Nephron progenitor cell (in vitro differentiated cells): ENCODE measurements around the gene MACROD2.

Experiments
- DNase-seq: peaks from one replicate; pipeline ENCODE4 v3.0.0; 2021
- H3K27ac Mint-ChIP-seq: 2 replicates; pipeline ENCODE4 v1.8.0; 2021; ENCODE audit warnings: mild to moderate bottlenecking, moderate library complexity, mixed read lengths
- H3K27me3 Mint-ChIP-seq: 2 replicates; pipeline ENCODE4 v1.8.0; 2021; ENCODE audit warnings: mild to moderate bottlenecking, low read depth, mixed read lengths; ENCODE audit not compliant: poor library complexity
- H3K36me3 Mint-ChIP-seq: 2 replicates; pipeline ENCODE4 v1.8.0; 2021; ENCODE audit warnings: low read depth, mixed read lengths
- H3K4me1 Mint-ChIP-seq: 2 replicates; pipeline ENCODE4 v1.8.0; 2021; ENCODE audit warnings: mixed read lengths
- H3K4me3 Mint-ChIP-seq: 2 replicates; pipeline ENCODE4 v1.8.0; 2021; ENCODE audit warnings: mild to moderate bottlenecking, moderate library complexity, mixed read lengths
- H3K9me3 Mint-ChIP-seq: 2 replicates; pipeline ENCODE4 v1.8.0; 2021; ENCODE audit warnings: mild to moderate bottlenecking, moderate library complexity, mixed read lengths
- CTCF ChIP-seq: fragments of 200-600 bp; sonication (generic); IDR thresholded peaks from 2 replicates; pipeline ENCODE4 v1.5.0; 2021; ENCODE audit warnings: antibody characterized with exemption

MACROD2 gene

GRCh38 chr20:14568225-14568624 is 572.9 kb downstream of the MACROD2 start:
- no peaks in the 10 kb centered on the region for H3K4me1 Mint-ChIP-seq
- no peak overlapping the region for H3K27ac Mint-ChIP-seq
- no peak overlapping the region for H3K4me3 Mint-ChIP-seq
- TF ChIP-seq CTCF, result no peak
- H3K36me3 Mint-ChIP-seq, result no peaks in the 10 kb centered on the region
- H3K27me3 Mint-ChIP-seq, result peaks cover 3% of the 10 kb centered on the region
- DNase-seq, result no peak
- H3K9me3 Mint-ChIP-seq, result peaks cover 11% of the 10 kb centered on the region

- Mint-ChIP-seq H3K4me3 (no peak overlapping the region), H3K36me3 (no peaks in the 10 kb centered on the region), H3K9me3 (peaks cover 11% of the 10 kb centered on the region), H3K4me1 (no peaks in the 10 kb centered on the region), H3K27ac (no peak overlapping the region), H3K27me3 (peaks cover 3% of the 10 kb centered on the region)
- no peak for DNase-seq
- TF ChIP-seq CTCF, result no peak
Observed at GRCh38 chr20:14568701-14569100, 573.4 kb downstream of the MACROD2 start.

GRCh38 chr20:14569641-14570040 is 574.3 kb downstream of the MACROD2 start:
- Mint-ChIP-seq H3K4me3 (no peak overlapping the region), H3K27me3 (no peaks in the 10 kb centered on the region), H3K27ac (no peak overlapping the region), H3K9me3 (peaks cover 11% of the 10 kb centered on the region), H3K4me1 (no peaks in the 10 kb centered on the region), H3K36me3 (no peaks in the 10 kb centered on the region)
- TF ChIP-seq CTCF, result no peak
- no peak for DNase-seq

- Mint-ChIP-seq H3K4me3 (no peak overlapping the region), H3K4me1 (peaks cover 1% of the 10 kb centered on the region), H3K36me3 (no peaks in the 10 kb centered on the region), H3K27me3 (no peaks in the 10 kb centered on the region), H3K9me3 (peaks cover 4% of the 10 kb centered on the region), H3K27ac (no peak overlapping the region)
- TF ChIP-seq CTCF, result no peak
- no peak for DNase-seq
Observed at GRCh38 chr20:14570811-14571210, 575.5 kb downstream of the MACROD2 start.

- no peak overlapping the region for H3K27ac Mint-ChIP-seq
Observed at GRCh38 chr20:14573676-14574075, 578.4 kb downstream of the MACROD2 start.

More at GRCh38 chr20:14573676-14574075, 578.4 kb downstream of the MACROD2 start:
- Mint-ChIP-seq H3K27me3 (no peaks in the 10 kb centered on the region), H3K9me3 (no peaks in the 10 kb centered on the region), H3K4me1 (peaks cover 5% of the 10 kb centered on the region), H3K4me3 (no peak overlapping the region), H3K36me3 (no peaks in the 10 kb centered on the region)
- no peak for TF ChIP-seq CTCF
- DNase-seq, result no peak
